ENCODE measurements around the gene KMT2C. TPM values are rescaled to one million over a fixed set of nuclear protein-coding genes. Genes with fewer than 3 reads are reported as not detected.

Gene KMT2C
- total RNA-seq, 1 donor from 2014 or later = 101 TPM

GRCh38 chr7:152347888-152348287, 87.9 kb downstream of the KMT2C start:
- Histone ChIP-seq H3K4me3 (no peak overlapping the region), H3K4me1 (no peaks in the 10 kb centered on the region), H3K36me3 (peaks cover 20% of the 10 kb centered on the region), H3K9me3 (no peaks in the 10 kb centered on the region), H3K27me3 (ENCODE audit: low read depth) (no peaks in the 10 kb centered on the region), H3K27ac (no peak overlapping the region)
- TF ChIP-seq, protein P1, sequence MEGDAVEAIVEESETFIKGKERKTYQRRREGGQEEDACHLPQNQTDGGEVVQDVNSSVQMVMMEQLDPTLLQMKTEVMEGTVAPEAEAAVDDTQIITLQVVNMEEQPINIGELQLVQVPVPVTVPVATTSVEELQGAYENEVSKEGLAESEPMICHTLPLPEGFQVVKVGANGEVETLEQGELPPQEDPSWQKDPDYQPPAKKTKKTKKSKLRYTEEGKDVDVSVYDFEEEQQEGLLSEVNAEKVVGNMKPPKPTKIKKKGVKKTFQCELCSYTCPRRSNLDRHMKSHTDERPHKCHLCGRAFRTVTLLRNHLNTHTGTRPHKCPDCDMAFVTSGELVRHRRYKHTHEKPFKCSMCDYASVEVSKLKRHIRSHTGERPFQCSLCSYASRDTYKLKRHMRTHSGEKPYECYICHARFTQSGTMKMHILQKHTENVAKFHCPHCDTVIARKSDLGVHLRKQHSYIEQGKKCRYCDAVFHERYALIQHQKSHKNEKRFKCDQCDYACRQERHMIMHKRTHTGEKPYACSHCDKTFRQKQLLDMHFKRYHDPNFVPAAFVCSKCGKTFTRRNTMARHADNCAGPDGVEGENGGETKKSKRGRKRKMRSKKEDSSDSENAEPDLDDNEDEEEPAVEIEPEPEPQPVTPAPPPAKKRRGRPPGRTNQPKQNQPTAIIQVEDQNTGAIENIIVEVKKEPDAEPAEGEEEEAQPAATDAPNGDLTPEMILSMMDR (IDR thresholded peaks at IDR 0.05) = no peak
- DNase-seq = no peak
- no peak for ATAC-seq
- intact Hi-C loops (cut with DNase I) = no loop called here

DNA sequence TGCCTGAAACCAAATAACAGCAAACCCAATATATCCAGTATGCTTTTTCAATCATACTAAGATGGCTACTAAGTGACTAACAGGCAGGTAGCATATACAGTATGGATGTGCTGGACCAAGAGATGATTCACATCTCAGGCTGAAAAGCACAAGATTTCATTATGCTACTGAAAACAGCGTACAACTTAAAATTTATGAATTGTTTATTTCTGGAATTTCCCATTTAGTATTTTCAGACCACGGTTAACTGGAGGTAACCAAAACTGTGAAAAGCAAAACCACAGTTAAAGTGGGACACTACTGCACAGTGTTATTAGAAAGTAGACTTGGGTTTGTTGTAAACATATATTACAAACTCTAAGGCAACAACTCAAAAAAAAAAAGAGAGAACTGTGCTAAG, 91.5 kb downstream of the KMT2C start:
- no peaks in the 10 kb centered on the region for H3K9me3 ChIP-seq
- ATAC-seq = no peak
- H3K36me3 ChIP-seq = no peaks in the 10 kb centered on the region
- no peak overlapping the region for H3K4me3 ChIP-seq
- TF ChIP-seq, protein P1 (IDR thresholded peaks at IDR 0.05) = no peak
- H3K27me3 ChIP-seq (ENCODE audit: low read depth) = no peaks in the 10 kb centered on the region
- DNase-seq = no peak
- intact Hi-C loops (cut with DNase I) = no loop called here
- no peak overlapping the region for H3K27ac ChIP-seq
- peaks cover 21% of the 10 kb centered on the region for H3K4me1 ChIP-seq

- TF ChIP-seq, protein P1 (IDR thresholded peaks at IDR 0.05) = no peak
- intact Hi-C loops (cut with DNase I) = no loop called here
- Histone ChIP-seq H3K27me3 (ENCODE audit: low read depth) (no peaks in the 10 kb centered on the region), H3K27ac (no peak overlapping the region), H3K4me3 (no peak overlapping the region), H3K4me1 (peaks cover 32% of the 10 kb centered on the region), H3K36me3 (no peaks in the 10 kb centered on the region), H3K9me3 (no peaks in the 10 kb centered on the region)
- DNase-seq (no peak), ATAC-seq (no peak)
These were observed 93.0 kb downstream of the KMT2C start for GRCh38 chr7:152342796-152343195.

DNA sequence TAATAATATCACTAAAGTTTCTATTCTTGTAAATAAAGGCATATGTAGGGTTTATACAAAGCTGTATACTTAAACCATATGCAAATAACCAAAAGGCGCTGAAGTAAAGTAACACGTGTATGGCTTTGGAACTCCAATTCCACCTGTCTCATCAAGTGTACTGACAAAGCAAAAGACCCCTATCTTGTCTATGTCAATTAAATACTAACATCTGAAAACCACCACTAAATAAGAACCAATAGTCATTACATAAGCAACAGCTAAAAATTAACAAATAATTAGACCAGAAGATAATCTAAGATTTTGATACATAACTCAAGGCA, 93.9 kb downstream of the KMT2C start:
- no peaks in the 10 kb centered on the region for H3K36me3 ChIP-seq
- ATAC-seq (no peak), DNase-seq (no peak)
- peaks cover 38% of the 10 kb centered on the region for H3K4me1 ChIP-seq
- TF ChIP-seq, protein P1 (IDR thresholded peaks at IDR 0.05) = no peak
- no peak overlapping the region for H3K4me3 ChIP-seq
- H3K27ac ChIP-seq = no peak overlapping the region
- intact Hi-C loops (cut with DNase I) = no loop called here
- no peaks in the 10 kb centered on the region for H3K27me3 ChIP-seq (ENCODE audit: low read depth)
- no peaks in the 10 kb centered on the region for H3K9me3 ChIP-seq

DNA sequence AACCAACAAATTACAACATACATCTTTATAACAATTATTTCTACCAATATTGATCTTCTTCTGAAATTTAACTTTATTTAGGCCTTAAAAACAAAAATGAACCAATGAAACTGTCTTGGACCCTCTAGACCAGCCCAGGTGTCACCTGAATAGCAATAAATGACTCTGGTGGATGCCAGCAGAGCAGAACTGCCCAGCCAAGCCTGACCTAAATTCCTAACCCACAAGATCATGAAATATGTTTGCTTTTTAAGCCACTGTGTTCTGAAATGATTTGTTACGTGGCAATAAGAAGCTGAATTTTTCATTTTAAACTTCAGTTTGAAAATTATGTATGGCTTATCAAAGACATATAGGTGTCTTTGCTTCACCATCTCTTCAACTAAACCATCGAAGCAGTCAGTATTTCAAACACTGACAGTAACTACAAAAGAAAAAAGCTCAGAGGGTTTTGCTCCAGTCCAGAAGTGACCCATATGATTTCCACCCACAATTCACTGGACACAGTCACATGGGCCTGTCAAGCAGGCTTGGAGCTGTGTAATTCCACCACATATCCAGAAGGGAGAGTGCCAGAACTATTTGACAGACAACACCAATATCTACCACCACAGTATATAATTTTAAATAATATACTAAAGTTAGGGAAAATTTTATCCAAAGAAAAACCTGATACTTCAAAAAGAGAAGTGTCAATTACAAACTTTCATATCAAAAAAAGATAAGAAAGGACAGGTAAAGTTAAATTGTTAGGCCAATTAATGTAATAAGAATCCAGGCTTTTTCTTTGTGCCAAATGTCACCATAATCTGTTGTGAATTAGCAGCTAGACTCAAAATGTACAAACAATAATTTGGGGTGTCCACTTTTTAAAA, 94.5 kb downstream of the KMT2C start:
- DNase-seq (no peak), ATAC-seq (peak; percentile 86 to 92)
- intact Hi-C loops (cut with DNase I) = no loop called here
- Histone ChIP-seq H3K4me1 (peaks cover 44% of the 10 kb centered on the region), H3K27me3 (ENCODE audit: low read depth) (no peaks in the 10 kb centered on the region), H3K9me3 (no peaks in the 10 kb centered on the region), H3K4me3 (no peak overlapping the region), H3K36me3 (no peaks in the 10 kb centered on the region), H3K27ac (no peak overlapping the region)
- TF ChIP-seq, protein P1 (IDR thresholded peaks at IDR 0.05) = peak; percentile 57

Data from lower lobe of right lung (tissue), 2 donors.